ENCODE measurements around the gene DCAF5. TPM values are rescaled to one million over a fixed set of nuclear protein-coding genes. Genes with fewer than 3 reads are reported as not detected.

DCAF5 gene
- total and polyA plus RNA-seq, 2 donors (not counting 1 experiment from before 2014, with no cell fraction given): 62.2 to 65.5 TPM

- Histone ChIP-seq H4K20me1 (ENCODE audit: control insufficient read depth, insufficient read depth, low read length, poor library complexity, severe bottlenecking) (no peaks in the 10 kb centered on the region), H3K79me2 (ENCODE audit: control insufficient read depth, insufficient read depth, low read length) (no peaks in the 10 kb centered on the region), H3K36me3 (replicated peaks in 1 of 2; ENCODE audit: control extremely low read depth in 1 of 2, control insufficient read depth in 1 of 2, extremely low read depth in 1 of 2, insufficient read depth in 2 of 2, low read length in 1 of 2) (no peaks in the 10 kb centered on the region), H3K27ac (ENCODE audit: low read length in 2 of 2) (no peak overlapping the region), H3K4me2 (replicated peaks; ENCODE audit: low read depth, low read length, poor library complexity, severe bottlenecking) (no peak overlapping the region), H3K4me1 (ENCODE audit: control insufficient read depth in 2 of 2, insufficient read depth in 2 of 2, low read length in 2 of 2) (no peaks in the 10 kb centered on the region), H3K27me3 (replicated peaks in 1 of 4; ENCODE audit: control extremely low read depth in 1 of 4, control insufficient read depth in 3 of 4, insufficient read depth in 4 of 4, low read length in 3 of 4) (peaks cover 0 to 37% (median 11%) of the 10 kb centered on the region in 4 experiments), H3K9ac (ENCODE audit: low read length) (no peak overlapping the region), H3K4me3 (ENCODE audit: control extremely low read depth in 1 of 5, extremely low read depth in 1 of 5, insufficient read depth in 1 of 5, low read depth in 2 of 5, low read length in 4 of 5) (no peak overlapping the region), H3K9me3 (ENCODE audit: control extremely low read depth in 1 of 3, control insufficient read depth in 2 of 3, insufficient read depth in 1 of 3, low read length in 2 of 3) (peaks cover 0 to 2% (median 0%) of the 10 kb centered on the region in 3 donors), H2AFZ (ENCODE audit: insufficient read depth, low read depth, low read length, poor library complexity, severe bottlenecking) (no peak overlapping the region)
- ChIA-PET CTCF (no interaction called here), POLR2A (no interaction called here)
- DNase-seq: no peak
- ATAC-seq (ENCODE audit: low read depth): no peak
- intact Hi-C loops (cut with micrococcal nuclease): no loop called here
- Mint-ChIP-seq H3K27ac (no peak overlapping the region), H3K9me3 (ENCODE audit: insufficient read depth) (no peaks in the 10 kb centered on the region), H3K4me3 (no peak overlapping the region), H3K4me1 (no peaks in the 10 kb centered on the region), H3K27me3 (peaks cover 50% of the 10 kb centered on the region)
- WGBS (ENCODE audit: insufficient coverage): 68% methylated on average over 2 of the region's 3 CpGs
- TF ChIP-seq CTCF (IDR thresholded peaks at IDR 0.05): no peak
These were observed 110.6 kb downstream of the DCAF5 start for GRCh38 chr14:69042299-69042698.

GRCh38 chr14:69041783-69042182 is 111.1 kb downstream of the DCAF5 start:
- H3K4me1 ChIP-seq (ENCODE audit: control insufficient read depth in 2 of 2, insufficient read depth in 2 of 2, low read length in 2 of 2): no peaks in the 10 kb centered on the region
- no peak overlapping the region for H2AFZ ChIP-seq (ENCODE audit: insufficient read depth, low read depth, low read length, poor library complexity, severe bottlenecking)
- H3K27ac ChIP-seq (ENCODE audit: low read length in 2 of 2): no peak overlapping the region
- H3K4me3 ChIP-seq (ENCODE audit: control extremely low read depth in 1 of 5, extremely low read depth in 1 of 5, insufficient read depth in 1 of 5, low read depth in 2 of 5, low read length in 4 of 5): no peak overlapping the region
- H3K27me3 ChIP-seq (replicated peaks in 1 of 4; ENCODE audit: control extremely low read depth in 1 of 4, control insufficient read depth in 3 of 4, insufficient read depth in 4 of 4, low read length in 3 of 4): peaks cover 0 to 37% (median 11%) of the 10 kb centered on the region in 4 experiments
- no peak for ATAC-seq (ENCODE audit: low read depth)
- no peaks in the 10 kb centered on the region for H3K36me3 ChIP-seq (replicated peaks in 1 of 2; ENCODE audit: control extremely low read depth in 1 of 2, control insufficient read depth in 1 of 2, extremely low read depth in 1 of 2, insufficient read depth in 2 of 2, low read length in 1 of 2)
- H3K27me3 Mint-ChIP-seq: peaks cover 52% of the 10 kb centered on the region
- WGBS (ENCODE audit: insufficient coverage): 75% methylated on average over 2 of the region's 7 CpGs
- H3K9me3 Mint-ChIP-seq (ENCODE audit: insufficient read depth): no peaks in the 10 kb centered on the region
- H3K79me2 ChIP-seq (ENCODE audit: control insufficient read depth, insufficient read depth, low read length): no peaks in the 10 kb centered on the region
- H4K20me1 ChIP-seq (ENCODE audit: control insufficient read depth, insufficient read depth, low read length, poor library complexity, severe bottlenecking): no peaks in the 10 kb centered on the region
- TF ChIP-seq EZH2 (IDR thresholded peaks at IDR 0.05; ENCODE audit: borderline replicate concordance, insufficient read depth, low read depth, low read length, poor library complexity, severe bottlenecking) (no peak), CTCF (IDR thresholded peaks at IDR 0.05) (no peak)
- no peak overlapping the region for H3K9ac ChIP-seq (ENCODE audit: low read length)
- H3K27ac Mint-ChIP-seq: no peak overlapping the region
- intact Hi-C loops (cut with micrococcal nuclease): no loop called here
- POLR2A ChIA-PET: no interaction called here
- no peaks in the 10 kb centered on the region for H3K4me1 Mint-ChIP-seq
- H3K9me3 ChIP-seq (ENCODE audit: control extremely low read depth in 1 of 3, control insufficient read depth in 2 of 3, insufficient read depth in 1 of 3, low read length in 2 of 3): peaks cover 0 to 2% (median 0%) of the 10 kb centered on the region in 3 donors
- DNase-seq: no peak
- H3K4me2 ChIP-seq (replicated peaks; ENCODE audit: low read depth, low read length, poor library complexity, severe bottlenecking): no peak overlapping the region
- CTCF ChIA-PET: no interaction called here
- no peak overlapping the region for H3K4me3 Mint-ChIP-seq

Measured in B cell (primary cell).